ENCODE measurements around the gene NME3.

DNA sequence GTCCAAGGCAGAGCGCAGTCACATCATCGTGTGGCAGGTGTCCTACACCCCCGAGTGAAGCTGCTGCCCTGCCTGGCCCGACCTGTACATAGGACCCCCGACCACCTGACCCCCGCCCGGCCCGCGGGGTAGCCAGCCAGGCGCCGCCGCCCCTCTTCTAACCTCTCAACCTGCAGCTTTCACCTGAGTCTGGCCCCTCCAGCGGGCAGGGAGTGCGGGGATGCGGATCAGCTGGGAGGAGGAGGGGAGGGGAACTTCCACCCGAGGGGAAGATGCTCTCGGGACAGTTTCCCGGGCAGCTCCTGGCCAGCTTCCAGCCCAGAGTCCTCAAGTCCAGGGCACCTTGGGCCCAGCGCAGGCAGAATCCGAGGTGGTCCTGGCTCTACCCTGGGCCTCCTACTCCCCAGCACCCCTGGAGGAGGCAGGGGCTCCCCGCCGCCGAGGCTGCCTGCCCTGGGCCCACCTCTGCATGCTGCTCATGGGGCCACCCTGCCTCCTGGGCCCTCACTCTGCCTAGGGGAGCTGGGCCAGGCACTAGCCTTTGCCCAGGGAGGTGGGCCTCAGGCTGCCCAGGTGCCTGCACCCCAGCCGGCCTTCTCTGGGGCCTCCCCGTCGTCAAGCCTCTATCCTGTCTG lies 2.5 kb downstream of the NME3 start:
- TF ChIP-seq POLR2AphosphoS5 (IDR thresholded peaks at IDR 0.05), result no peak
- no peak for TF ChIP-seq CTCF (IDR thresholded peaks at IDR 0.05)
